Left lobe of liver (tissue), 2 donors: ENCODE results near the gene DPH7. TPM values are rescaled to one million over a fixed set of nuclear protein-coding genes. Genes with fewer than 3 reads are reported as not detected.
"Not testable (repeated sequence)": the region's sequence is repeated elsewhere in the genome, so short reads cannot be mapped to it uniquely, and the experiment has no call there.

Source experiments
- ATAC-seq: fragments of 200-7000 bp; cut with Tn5 transposase; one replicate; pipeline ENCODE4 v1.9.1; 2020; ENCODE audit warnings: mild to moderate bottlenecking, moderate library complexity
- DNase-seq: peaks from one replicate; pipeline ENCODE4 v3.0.0-alpha.2; 2020; ENCODE audit warnings: low spot score
- total RNA-seq: library from RNA; stranded (reverse); gene quantifications from one replicate; pipeline ENCODE4 v1.2.1, GENCODE V29; 2021
- donor health status: DM: no; HTN: no; CAD: no; lungs with moderate emphysema.
- donor health status: DM: no; HTN: yes; CAD: no.

The DPH7 gene
- total RNA-seq, 1 donor from 2014 or later, result 14.4 TPM

DNA sequence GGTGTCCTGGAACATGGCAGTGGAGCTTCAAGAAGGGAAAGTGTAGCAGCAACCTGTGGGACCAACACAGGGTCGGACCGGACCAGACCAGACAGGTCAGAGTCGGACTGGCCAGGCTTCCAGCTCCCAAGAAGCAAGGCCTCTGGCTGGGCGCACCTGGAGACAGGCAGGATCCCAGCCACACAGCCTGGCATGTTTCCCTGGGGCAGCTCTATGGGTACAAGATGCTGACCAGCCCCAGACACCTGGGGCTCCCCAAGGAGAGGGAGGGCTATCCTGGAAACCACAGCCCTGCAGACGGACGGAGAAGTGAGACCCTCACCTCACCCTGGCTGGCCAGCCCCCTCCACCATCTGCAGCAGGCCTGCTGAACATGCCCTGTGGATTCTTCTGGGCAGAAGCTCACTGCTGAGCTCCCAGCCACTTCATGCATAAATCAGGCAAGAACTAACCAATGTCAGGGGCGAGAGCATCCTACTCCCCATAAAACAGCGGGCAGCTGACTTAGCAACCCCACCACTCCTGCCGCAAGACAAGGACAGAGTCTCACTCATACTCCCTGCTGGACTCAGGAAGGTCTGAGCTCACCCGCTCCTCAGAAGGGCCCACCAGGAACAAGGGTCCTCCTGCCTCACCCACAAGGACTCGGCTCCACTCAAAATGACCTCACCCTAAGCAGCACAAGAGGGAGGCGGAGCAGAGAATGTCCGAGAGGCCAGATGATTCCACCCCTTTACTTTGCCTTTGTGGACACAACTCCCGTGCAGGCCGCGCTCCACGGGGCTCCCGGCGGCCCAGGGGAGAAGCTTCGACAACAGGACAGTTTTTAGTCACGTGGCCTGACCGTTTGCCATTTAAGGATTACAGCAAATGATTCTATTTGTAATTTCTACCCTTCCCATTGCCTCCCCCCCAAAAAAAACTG is 2.9 kb upstream of the DPH7 start:
- no peak for ATAC-seq
- no peak for DNase-seq

DNA sequence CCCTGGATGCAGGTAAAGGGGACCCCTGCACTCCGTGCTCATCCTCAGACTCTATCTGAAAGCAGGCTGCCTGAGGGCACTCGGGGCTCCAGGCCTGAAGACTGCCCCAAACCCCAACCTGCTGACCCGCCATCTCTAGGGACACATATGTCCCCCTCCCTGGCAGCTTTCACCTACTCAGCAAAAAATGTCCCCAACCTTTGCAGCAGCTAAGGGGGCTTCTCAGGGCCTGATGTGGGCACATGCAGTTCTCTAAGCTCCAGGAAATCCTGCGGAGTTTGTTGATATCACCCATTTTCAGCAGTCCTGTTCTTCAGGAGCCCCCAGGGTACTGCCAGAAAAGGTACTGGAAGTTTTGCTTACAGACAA is 2.2 kb upstream of the DPH7 start:
- no peak for DNase-seq
- ATAC-seq, result no peak

DNA sequence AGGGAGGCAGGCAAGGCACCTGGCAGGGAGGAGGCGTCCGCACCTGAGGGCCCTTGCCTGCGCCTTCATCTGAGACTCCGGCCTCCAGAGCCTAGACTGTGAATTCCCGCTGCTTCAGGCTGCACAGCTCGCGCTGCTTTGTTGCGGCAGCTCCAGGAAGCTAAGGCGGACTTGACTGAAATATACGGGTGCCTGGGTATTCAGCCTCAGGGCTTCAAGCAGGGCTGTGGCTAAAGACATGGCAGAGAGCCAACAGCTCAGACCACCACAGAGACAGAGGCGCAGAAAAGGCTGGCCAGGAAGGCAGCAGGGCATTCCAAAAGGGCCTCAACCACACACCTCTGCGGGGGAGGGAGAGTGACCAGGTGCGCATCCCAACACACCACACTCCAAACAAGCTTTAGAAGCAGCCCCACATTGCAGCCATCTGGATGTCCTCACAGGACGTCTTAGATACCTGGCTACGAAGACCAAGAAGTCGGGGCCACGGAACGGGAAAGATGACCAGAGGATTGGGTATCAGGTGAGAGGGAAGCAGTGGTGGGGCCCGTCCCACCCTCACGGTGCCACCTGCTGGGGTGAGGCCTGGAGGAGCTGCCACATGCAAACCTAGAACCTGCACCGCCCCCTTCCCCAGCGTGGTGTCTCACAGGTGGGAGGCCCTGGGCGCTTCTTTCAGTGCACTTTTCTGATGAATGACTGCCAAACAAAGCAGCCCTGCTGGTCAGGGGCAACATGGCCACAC is 1.7 kb upstream of the DPH7 start:
- no peak for ATAC-seq
- no peak for DNase-seq

GRCh38 chr9:137579259-137579604 is 507 bp upstream of the DPH7 start:
- ATAC-seq (no peak), DNase-seq (no peak)

DNA sequence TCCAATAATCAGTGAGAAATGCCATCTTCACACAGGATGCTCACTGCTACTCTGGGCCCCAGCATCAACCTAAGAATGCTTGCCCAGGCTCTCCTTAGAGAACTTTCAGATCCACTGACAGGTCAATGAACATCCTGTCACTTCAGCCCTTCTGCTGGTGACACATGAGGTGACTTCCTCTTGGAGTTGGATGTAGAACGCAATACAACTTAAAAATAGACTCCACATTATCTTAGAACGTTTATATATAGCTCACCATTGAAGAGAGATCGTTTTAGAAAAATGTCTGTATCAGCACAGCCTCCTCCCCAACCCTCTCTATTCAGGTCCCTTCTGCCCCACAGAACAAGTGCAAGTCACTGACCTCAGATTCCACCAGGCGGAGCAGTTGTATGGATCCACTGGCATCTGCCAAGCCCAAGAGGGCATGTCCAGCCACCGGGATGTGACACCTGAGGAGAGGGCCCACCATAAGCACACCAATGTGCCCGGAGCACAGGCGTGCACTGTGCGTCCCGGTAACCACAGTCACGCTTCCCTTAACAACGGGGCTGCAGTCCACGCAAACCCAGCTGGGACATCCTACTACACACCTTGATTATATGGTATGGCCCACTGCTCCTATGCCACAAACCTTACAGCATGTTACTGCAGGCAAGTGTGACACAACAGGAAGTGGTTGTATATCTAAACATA is 2.9 kb downstream of the DPH7 start:
- DNase-seq, result no peak
- no peak for ATAC-seq

- no peak for ATAC-seq
- DNase-seq, result no peak
These were observed 3.4 kb downstream of the DPH7 start for GRCh38 chr9:137575364-137575715.

DNA sequence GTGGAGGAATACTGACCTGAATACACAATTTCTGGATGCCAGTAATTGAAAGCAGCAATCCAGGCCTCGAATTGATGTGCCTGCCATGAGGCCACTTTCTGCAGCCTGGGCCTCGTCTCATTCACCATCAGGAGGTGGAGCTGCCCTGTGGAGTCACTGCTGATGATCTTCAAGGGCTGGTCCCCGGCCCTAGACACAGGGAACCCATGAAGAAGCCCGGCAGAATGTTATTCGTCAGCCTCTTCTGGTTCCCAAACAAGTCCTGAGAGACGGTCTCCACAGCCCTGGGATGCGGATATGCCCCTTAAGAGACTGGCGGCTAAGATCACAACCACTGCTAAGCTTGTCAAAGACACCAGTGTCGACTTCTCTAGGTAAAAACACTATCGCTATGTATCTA is 4.5 kb downstream of the DPH7 start:
- DNase-seq, result no peak
- ATAC-seq, result no peak

- DNase-seq (no peak), ATAC-seq (no peak)
These were observed 8.2 kb downstream of the DPH7 start for GRCh38 chr9:137570566-137570965.

DNA sequence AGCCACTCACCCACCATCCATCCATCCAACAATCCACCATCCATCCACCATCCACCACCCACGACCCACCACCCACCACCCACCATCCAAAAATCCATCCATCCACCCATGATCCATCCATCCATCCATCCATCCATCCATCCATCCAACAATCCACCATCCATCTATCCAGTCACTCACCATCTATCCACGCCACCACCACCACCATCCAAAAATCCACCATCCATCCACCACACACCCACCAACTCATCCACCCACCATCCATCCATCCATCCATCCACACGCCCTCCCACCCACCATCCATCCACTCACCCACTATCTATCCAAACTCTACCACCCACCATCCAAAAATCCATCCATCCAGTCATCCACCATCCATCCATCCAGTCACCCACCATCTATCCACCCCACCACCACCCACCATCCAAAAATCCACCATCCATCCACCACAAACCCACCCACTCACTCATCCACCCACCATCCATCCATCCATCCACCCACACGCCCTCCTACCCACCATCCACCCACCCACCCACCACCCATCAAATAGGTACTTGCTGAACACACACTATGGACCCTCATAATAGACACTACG is 9.0 kb downstream of the DPH7 start:
- DNase-seq (no peak), ATAC-seq (no peak)

DNA sequence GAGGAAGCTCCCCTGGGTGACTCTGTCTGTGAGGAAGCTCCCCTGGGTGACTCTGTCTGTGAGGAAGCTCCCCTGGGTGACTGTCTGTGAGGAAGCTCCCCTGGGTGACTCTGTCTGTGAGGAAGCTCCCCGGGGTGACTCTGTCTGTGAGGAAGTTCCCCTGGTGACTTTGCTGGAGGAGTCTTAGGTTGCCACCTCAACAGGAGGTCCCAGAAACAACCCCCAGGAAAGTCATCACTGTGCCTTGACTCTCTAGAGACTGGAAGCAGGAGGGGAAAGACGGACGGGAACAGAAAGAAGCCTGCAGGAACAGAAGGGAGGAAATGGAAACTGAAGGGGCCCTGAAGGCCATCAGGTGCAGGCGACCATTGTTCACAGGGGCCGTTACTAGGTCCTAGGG is 10.3 kb downstream of the DPH7 start:
- ATAC-seq, DNase-seq: not testable (repeated sequence)

GRCh38 chr9:137564817-137565411 is 13.8 kb downstream of the DPH7 start:
- ATAC-seq (no peak), DNase-seq (no peak)

DNA sequence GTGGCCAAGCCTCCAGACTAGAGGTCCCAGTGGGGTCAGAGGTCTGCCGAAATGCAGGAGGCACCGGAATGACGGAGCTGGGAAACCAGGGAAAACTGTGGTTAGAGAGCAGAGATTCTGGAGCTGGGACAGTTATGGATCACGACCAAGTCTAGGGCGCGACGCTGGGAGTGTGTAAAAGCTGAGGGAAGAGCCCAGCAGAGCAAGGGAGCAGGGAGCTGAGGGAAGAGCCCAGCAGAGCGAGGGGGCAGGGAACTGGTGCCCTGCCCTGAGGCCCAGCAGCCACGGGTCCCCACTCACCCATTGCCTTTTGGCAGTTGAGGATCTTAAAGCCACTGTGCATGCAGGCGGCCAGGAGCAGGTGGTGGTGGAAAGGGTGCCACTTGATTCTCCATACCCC is 14.6 kb downstream of the DPH7 start:
- ATAC-seq, result no peak
- no peak for DNase-seq

GRCh38 chr9:137558127-137558526 is 20.6 kb downstream of the DPH7 start:
- ATAC-seq, result no peak
- no peak for DNase-seq

DNA sequence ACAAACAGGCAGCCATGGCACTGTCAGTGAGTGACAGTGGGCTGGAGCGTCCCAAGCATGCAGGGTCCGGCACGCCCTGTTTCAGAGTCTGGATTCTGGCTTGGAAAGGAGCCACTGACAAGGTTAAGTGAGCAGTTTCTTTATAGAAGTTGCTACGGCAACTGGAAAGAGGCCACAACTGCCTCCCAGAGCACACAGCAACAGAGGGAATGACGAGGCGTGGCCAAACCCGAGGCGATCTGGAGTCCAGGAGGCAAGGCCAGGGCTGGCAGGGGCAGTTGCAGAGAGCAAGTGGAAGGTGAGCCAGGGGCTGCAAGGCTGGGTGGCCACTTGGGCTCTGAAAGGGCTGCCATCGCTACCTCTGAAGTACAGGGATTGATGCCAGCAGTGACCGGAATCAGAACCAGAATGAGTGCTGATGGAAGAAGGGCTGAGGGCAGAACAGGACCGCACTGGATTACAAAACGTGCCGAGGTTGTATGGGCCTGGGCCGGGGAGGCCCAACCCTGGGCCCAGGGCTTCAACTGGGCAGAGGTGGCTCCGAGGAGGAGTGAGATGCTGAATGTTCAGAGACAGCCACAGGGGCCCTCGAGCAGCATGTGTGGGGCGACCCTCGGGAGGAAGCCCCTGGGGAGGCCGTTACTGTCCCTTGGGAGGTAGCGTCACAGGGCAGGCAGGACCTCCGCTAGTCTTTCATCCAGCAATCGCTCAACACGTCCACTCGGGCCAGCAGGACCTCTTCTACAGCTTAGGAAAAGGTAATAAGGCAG is 22.5 kb downstream of the DPH7 start:
- peak; percentile 83 for DNase-seq
- peak; percentile 54 for ATAC-seq

DNA sequence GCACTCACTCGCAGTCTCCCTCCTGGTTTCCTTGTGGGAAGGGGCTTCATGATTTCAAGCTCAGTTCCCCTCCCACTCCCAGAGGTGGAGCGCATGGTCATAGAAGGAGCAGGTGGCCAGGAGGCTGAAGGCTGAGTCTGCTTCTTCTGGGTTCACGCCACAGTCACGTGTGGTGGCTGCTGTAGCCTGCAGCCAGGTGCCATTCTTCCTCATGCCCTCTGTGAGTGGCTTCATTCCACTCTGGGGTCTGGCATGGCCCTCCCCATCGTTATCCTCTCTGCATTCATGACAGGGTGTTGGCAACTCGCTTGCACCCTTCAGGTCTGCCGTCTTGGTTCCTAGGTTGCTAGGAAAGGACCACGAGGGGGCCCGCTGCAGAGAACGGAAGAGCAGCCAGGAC is 23.5 kb downstream of the DPH7 start:
- no peak for DNase-seq
- ATAC-seq, result no peak

DNA sequence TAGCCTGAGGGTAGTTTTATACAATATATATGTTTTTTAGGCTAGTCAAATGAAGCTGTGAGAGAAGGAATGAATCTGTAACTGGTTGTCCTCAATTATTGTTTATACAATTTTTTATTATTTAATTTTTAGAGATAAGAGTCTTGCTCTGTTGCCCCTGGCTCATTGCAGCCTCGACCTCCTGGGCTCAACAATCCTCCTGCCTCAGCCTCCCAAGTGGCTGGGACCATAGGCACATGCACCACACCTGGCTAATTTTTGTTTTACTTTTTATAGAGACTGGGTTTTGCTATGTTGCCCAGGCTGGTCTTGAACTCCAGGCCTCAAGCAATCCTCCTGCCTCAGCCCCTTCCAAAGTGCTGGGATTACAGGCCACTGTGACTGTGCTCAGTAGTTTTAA is 24.4 kb downstream of the DPH7 start:
- DNase-seq, result no peak

GRCh38 chr9:137553654-137554053 is 25.1 kb downstream of the DPH7 start:
- not testable (repeated sequence) for DNase-seq, ATAC-seq

More for the DNA sequence above, 24.4 kb downstream of the DPH7 start:
- no peak for ATAC-seq

GRCh38 chr9:137552022-137552768 is 26.5 kb downstream of the DPH7 start:
- ATAC-seq, result peak; percentile 11
- DNase-seq, result peak; percentile 75

GRCh38 chr9:137551264-137552021 is 27.3 kb downstream of the DPH7 start, which contains the start of gene MRPL41:
Gene MRPL41 (plus strand): TSS chr9:137551879. CDS start chr9:137552082, 203 bp downstream.
- ATAC-seq (peak; percentile 71), DNase-seq (peak; percentile 94)
